K562 (cell line): ENCODE measurements around the gene C16orf89.

Experiments
- SMAD1 ChIP-seq: fragments of 150-350 bp; IDR thresholded peaks from 2 replicates; pipeline ENCODE4 v1.6.1; 2014; ENCODE audit warnings: low read length, low read depth; ENCODE audit not compliant: partially characterized antibody
- SNRNP70 ChIP-seq: fragments of 200-400 bp; formaldehyde crosslinking; optimal IDR thresholded peaks from 2 replicates; pipeline ENCODE3; 2017; ENCODE audit warnings: low read depth, low read length
- TCF7L2 ChIP-seq: fragments of 150-350 bp; IDR thresholded peaks from 2 replicates; pipeline ENCODE4 v1.6.1; 2016; ENCODE audit warnings: low read depth, mild to moderate bottlenecking, low read length, moderate library complexity
- TF ChIP-seq, protein P1 (sequence below): fragments of 450-650 bp; formaldehyde crosslinking; IDR thresholded peaks from 2 replicates; pipeline ENCODE4 v1.4.0; 2020; ENCODE audit warnings: mild to moderate bottlenecking, mixed read lengths
- TF ChIP-seq, protein P2 (sequence below): sonication (generic); formaldehyde crosslinking; IDR thresholded peaks from 2 replicates; pipeline ENCODE4 v1.4.0; 2020; ENCODE audit warnings: mild to moderate bottlenecking, missing genetic modification reagents

DNA sequence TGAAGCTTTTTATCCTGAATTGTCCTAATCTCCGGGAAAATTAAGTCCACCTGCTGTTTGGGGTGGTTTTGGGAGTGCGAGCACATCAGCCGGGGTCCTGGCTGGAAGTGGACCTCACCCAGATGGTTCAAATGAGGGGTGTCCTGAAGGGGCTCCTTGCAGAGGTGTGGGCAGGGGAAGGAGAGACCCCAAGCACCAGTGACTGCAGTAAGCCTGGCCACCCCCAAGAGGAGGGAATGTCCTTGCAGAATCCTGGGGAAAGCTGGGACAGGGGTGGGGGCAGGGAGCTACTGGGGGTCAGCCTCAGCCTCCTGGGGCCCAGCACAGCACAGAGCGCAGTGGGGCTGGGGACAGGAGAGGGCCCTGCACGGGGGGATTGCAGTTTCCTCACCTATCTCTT lies 61.4 kb downstream of the C16orf89 start:
- TF ChIP-seq, protein P1, sequence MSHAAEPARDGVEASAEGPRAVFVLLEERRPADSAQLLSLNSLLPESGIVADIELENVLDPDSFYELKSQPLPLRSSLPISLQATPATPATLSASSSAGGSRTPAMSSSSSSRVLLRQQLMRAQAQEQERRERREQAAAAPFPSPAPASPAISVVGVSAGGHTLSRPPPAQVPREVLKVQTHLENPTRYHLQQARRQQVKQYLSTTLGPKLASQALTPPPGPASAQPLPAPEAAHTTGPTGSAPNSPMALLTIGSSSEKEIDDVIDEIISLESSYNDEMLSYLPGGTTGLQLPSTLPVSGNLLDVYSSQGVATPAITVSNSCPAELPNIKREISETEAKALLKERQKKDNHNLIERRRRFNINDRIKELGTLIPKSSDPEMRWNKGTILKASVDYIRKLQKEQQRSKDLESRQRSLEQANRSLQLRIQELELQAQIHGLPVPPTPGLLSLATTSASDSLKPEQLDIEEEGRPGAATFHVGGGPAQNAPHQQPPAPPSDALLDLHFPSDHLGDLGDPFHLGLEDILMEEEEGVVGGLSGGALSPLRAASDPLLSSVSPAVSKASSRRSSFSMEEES (CRISPR knock-in tag): no peak
- TF ChIP-seq SMAD1 (no peak), SNRNP70 (no peak), TCF7L2 (no peak)
- TF ChIP-seq, protein P2, sequence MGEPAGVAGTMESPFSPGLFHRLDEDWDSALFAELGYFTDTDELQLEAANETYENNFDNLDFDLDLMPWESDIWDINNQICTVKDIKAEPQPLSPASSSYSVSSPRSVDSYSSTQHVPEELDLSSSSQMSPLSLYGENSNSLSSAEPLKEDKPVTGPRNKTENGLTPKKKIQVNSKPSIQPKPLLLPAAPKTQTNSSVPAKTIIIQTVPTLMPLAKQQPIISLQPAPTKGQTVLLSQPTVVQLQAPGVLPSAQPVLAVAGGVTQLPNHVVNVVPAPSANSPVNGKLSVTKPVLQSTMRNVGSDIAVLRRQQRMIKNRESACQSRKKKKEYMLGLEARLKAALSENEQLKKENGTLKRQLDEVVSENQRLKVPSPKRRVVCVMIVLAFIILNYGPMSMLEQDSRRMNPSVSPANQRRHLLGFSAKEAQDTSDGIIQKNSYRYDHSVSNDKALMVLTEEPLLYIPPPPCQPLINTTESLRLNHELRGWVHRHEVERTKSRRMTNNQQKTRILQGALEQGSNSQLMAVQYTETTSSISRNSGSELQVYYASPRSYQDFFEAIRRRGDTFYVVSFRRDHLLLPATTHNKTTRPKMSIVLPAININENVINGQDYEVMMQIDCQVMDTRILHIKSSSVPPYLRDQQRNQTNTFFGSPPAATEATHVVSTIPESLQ (CRISPR knock-in tag): no peak
